Right cardiac atrium (tissue), 5 donors: ENCODE measurements around the gene COMMD10. TPM values are rescaled to one million over a fixed set of nuclear protein-coding genes. Genes with fewer than 3 reads are reported as not detected.

ENCODE experiments used
- ATAC-seq, 2 donors: fragments of 200-7000 bp; cut with Tn5 transposase; one replicate each; pipeline versions ENCODE4 v1.8.0 to v1.9.1; 2020; ENCODE audit warnings: moderate library complexity in 2 of 2, mild to moderate bottlenecking in 1 of 2
- DNase-seq, 3 donors: peaks; one replicate each; pipeline ENCODE4 v3.0.0-alpha.2; 2020
- H3K27ac ChIP-seq: one replicate; pipeline ENCODE4 v1.5.1; 2013; ENCODE audit warnings: mild to moderate bottlenecking, low read length, control low read depth, moderate library complexity
- H3K27me3 ChIP-seq: one replicate; pipeline ENCODE4 v1.6.1; 2013; ENCODE audit not compliant: control insufficient read depth, insufficient read depth
- H3K4me1 ChIP-seq: one replicate; pipeline ENCODE4 v1.6.1; 2013; ENCODE audit warnings: low read length; ENCODE audit not compliant: control insufficient read depth, insufficient read depth
- H3K4me3 ChIP-seq: one replicate; pipeline ENCODE4 v1.5.1; 2013; ENCODE audit warnings: low read length, control low read depth
- H3K9me3 ChIP-seq: one replicate; pipeline ENCODE4 v1.6.1; 2013; ENCODE audit warnings: low read length; ENCODE audit not compliant: control insufficient read depth
- WGBS: extraction: QIAGEN DNeasy Blood & Tissue Kit; methylation state at CpG from one replicate; pipeline ENCODE4 v1.1.7; 2013; 5-methylcytosine and 5-hydroxymethylcytosine counted together
- intact Hi-C, 4 donors: fragments of 100-400 bp; cut with DNase I; formaldehyde crosslinking; loops; one replicate each; pipeline versions ENCODE4 v1.11.0 to v1.14.0; 2022 to 2023
- polyA plus RNA-seq: library from polyadenylated mRNA; stranded (reverse); fragments of 200-250 nt; gene quantifications from one replicate; pipeline ENCODE4 v1.2.3, GENCODE V29; 2013
- total RNA-seq, 4 donors: library from RNA; stranded (reverse); fragmentation: NEBNext Ultra II Directional; extraction: Animal tissue kit (Norgen Biotek cat#: 25700); gene quantifications; one replicate each; pipeline ENCODE4 v1.2.1, GENCODE V29; 2021
- donor health status: healthy with polysubstance abuse.
- donor health status: DM: no; HTN: yes; CAD: no.
- donor health status: DM: no; HTN: no; CAD: no.
- donor health status: DM: no; HTN: yes; CAD: no; lungs with severe emphysema.
- donor health status: DM: yes; HTN: yes; CAD: no.

The COMMD10 gene
- total and polyA plus RNA-seq, 5 donors, result 30.3 to 42.5 (median 36.6) TPM

DNA sequence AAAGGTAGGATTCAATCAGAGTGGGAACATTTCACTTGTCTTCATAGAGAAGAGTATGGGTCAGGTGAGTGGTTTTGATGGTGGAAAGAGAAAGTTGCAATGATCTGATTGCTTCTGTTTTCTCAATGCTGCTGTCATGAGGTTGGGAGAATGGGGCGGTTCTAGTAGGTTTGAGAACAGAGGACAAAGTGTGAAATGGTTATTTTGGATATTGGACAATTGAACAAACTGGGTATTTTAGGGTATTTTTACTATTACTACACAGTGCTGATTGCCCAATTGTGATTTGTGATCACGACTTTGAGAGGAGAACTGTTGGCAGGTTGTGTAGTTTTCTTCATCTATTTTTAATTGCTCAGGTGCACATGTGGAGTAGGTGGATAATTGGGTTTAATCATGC, 60.2 kb downstream of the COMMD10 start:
- Histone ChIP-seq H3K9me3 (no peaks in the 10 kb centered on the region), H3K27ac (no peak overlapping the region), H3K4me3 (no peak overlapping the region), H3K4me1 (no peaks in the 10 kb centered on the region), H3K27me3 (no peaks in the 10 kb centered on the region)
- ATAC-seq (no peak), DNase-seq (no peak)
- intact Hi-C loops, result no loop called here
- 87% methylated on average over 2 of the region's 2 CpGs for whole genome bisulfite sequencing

GRCh38 chr5:116145416-116145815, 60.6 kb downstream of the COMMD10 start:
- no peaks in the 10 kb centered on the region for H3K9me3 ChIP-seq
- WGBS, result 79% methylated on average over 3 of the region's 3 CpGs
- ATAC-seq, result no peak
- H3K27me3 ChIP-seq, result no peaks in the 10 kb centered on the region
- no peak for DNase-seq
- intact Hi-C loops, result no loop called here
- no peaks in the 10 kb centered on the region for H3K4me1 ChIP-seq
- no peak overlapping the region for H3K27ac ChIP-seq
- no peak overlapping the region for H3K4me3 ChIP-seq

DNA sequence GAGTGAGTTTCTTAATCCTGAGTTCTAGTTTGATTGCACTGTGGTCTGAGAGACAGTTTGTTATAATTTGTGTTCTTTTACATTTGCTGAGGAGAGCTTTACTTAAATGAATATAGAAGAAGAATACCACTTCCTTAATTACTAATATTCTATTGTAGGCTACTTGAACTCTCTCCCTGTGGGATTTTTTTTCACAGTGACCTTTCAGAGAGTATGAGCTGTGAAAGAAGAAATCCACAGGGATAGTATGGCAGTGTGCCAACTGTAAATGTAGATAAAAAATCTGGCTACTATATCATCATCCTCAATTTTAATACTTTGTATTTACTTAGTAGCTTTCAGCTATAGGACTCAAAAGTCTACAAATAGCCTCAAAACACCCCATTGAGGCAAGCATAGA, 67.3 kb downstream of the COMMD10 start:
- no peaks in the 10 kb centered on the region for H3K27me3 ChIP-seq
- intact Hi-C loops, result no loop called here
- no peak overlapping the region for H3K4me3 ChIP-seq
- H3K27ac ChIP-seq, result no peak overlapping the region
- H3K4me1 ChIP-seq, result peaks cover 1% of the 10 kb centered on the region
- H3K9me3 ChIP-seq, result no peaks in the 10 kb centered on the region
- no peak for ATAC-seq
- no peak for DNase-seq

- H3K9me3 ChIP-seq, result no peaks in the 10 kb centered on the region
- no peak for DNase-seq
- WGBS, result 63% methylated on average over 2 of the region's 2 CpGs
- H3K4me1 ChIP-seq, result peaks cover 1% of the 10 kb centered on the region
- H3K27ac ChIP-seq, result no peak overlapping the region
- intact Hi-C loops, result no loop called here
- H3K27me3 ChIP-seq, result no peaks in the 10 kb centered on the region
- peak in 1 of 2 donors; percentile 35 for ATAC-seq
- no peak overlapping the region for H3K4me3 ChIP-seq
Observed at GRCh38 chr5:116153687-116154174, 68.9 kb downstream of the COMMD10 start.

GRCh38 chr5:116154252-116154651, 69.4 kb downstream of the COMMD10 start:
- no peak for DNase-seq
- H3K9me3 ChIP-seq, result no peaks in the 10 kb centered on the region
- ATAC-seq, result no peak
- H3K4me1 ChIP-seq, result peaks cover 1% of the 10 kb centered on the region
- no peak overlapping the region for H3K27ac ChIP-seq
- H3K27me3 ChIP-seq, result no peaks in the 10 kb centered on the region
- no peak overlapping the region for H3K4me3 ChIP-seq
- intact Hi-C loops, result no loop called here

- Histone ChIP-seq H3K4me3 (no peak overlapping the region), H3K9me3 (no peaks in the 10 kb centered on the region), H3K27me3 (no peaks in the 10 kb centered on the region), H3K27ac (no peak overlapping the region), H3K4me1 (peaks cover 1% of the 10 kb centered on the region)
- no peak for ATAC-seq
- no peak for DNase-seq
- intact Hi-C loops, result no loop called here
Observed at GRCh38 chr5:116154931-116155330, 70.1 kb downstream of the COMMD10 start.

GRCh38 chr5:116157902-116158301, 73.1 kb downstream of the COMMD10 start:
- intact Hi-C loops, result no loop called here
- Histone ChIP-seq H3K27ac (no peak overlapping the region), H3K4me3 (no peak overlapping the region), H3K9me3 (no peaks in the 10 kb centered on the region), H3K27me3 (no peaks in the 10 kb centered on the region), H3K4me1 (peaks cover 1% of the 10 kb centered on the region)
- WGBS, result 70% methylated on average over 5 of the region's 8 CpGs
- DNase-seq (no peak), ATAC-seq (no peak)

GRCh38 chr5:116159006-116159405, 74.2 kb downstream of the COMMD10 start:
- Histone ChIP-seq H3K9me3 (no peaks in the 10 kb centered on the region), H3K4me3 (no peak overlapping the region), H3K27me3 (no peaks in the 10 kb centered on the region), H3K27ac (no peak overlapping the region), H3K4me1 (no peaks in the 10 kb centered on the region)
- no peak for ATAC-seq
- intact Hi-C loops, result no loop called here
- no peak for DNase-seq

DNA sequence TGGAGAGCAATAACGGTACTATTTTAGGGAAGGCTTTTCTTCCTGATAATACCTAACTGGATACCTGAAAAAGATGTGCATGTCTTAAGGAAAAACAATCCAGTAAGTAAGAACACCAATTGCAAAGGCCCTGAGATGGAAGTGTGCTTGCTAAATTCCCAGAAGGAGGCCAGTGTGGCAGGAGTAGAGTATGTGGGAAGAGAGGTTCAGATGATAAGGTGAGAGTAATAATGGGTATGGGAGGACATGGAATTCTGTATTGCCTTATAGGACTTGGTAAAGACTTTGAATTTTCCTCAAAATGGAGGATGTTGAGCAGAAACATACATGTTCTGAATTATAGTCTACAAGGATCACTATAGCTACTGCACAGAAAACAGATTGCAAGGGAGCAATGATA, 89.3 kb downstream of the COMMD10 start:
- intact Hi-C loops, result no loop called here
- Histone ChIP-seq H3K4me3 (no peak overlapping the region), H3K27ac (no peak overlapping the region), H3K4me1 (peaks cover 2% of the 10 kb centered on the region), H3K9me3 (no peaks in the 10 kb centered on the region), H3K27me3 (no peaks in the 10 kb centered on the region)
- ATAC-seq (no peak), DNase-seq (no peak)
- WGBS, result 98% methylated on average over 1 of the region's 1 CpG

- ATAC-seq, result no peak
- 64% methylated on average over 6 of the region's 6 CpGs for WGBS
- intact Hi-C loops, result no loop called here
- Histone ChIP-seq H3K4me1 (peaks cover 2% of the 10 kb centered on the region), H3K4me3 (no peak overlapping the region), H3K27ac (no peak overlapping the region), H3K9me3 (no peaks in the 10 kb centered on the region), H3K27me3 (no peaks in the 10 kb centered on the region)
- no peak for DNase-seq
Observed at GRCh38 chr5:116176121-116176520, 91.3 kb downstream of the COMMD10 start.

DNA sequence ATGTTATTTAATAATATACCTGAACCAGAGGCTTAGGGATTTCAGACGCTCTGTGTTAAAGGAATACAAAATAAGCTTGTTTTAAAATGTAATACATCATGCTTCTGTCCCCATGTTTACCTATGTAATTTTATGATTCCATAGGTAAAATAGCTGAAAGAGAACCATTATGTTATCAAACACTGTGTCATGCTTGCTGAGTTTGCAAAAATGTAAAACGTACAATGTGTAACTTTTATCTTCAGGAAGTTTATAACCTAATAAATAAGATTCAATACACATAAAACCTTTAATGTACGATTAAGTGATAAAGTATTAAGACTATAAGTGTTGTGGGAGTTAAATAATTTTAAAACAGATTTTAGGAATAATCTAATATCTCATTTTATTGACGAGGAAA, 94.1 kb downstream of the COMMD10 start:
- ATAC-seq, result no peak
- WGBS, result 79% methylated on average over 4 of the region's 4 CpGs
- Histone ChIP-seq H3K9me3 (no peaks in the 10 kb centered on the region), H3K4me3 (no peak overlapping the region), H3K27ac (no peak overlapping the region), H3K4me1 (peaks cover 2% of the 10 kb centered on the region), H3K27me3 (no peaks in the 10 kb centered on the region)
- no peak for DNase-seq
- intact Hi-C loops, result no loop called here

- intact Hi-C loops, result no loop called here
- DNase-seq (peak in 1 of 3 donors; percentile 17), ATAC-seq (peak in 1 of 2 donors; percentile 39)
- 51% methylated on average over 2 of the region's 2 CpGs for WGBS
- Histone ChIP-seq H3K4me3 (no peak overlapping the region), H3K27me3 (no peaks in the 10 kb centered on the region), H3K4me1 (no peaks in the 10 kb centered on the region), H3K9me3 (no peaks in the 10 kb centered on the region), H3K27ac (no peak overlapping the region)
Observed at GRCh38 chr5:116209166-116209565, 124.3 kb downstream of the COMMD10 start.
